DOHH2 (cell line): ENCODE data around the gene MYLK.

Experiments used
- H3F3A ChIP-seq: fragments of 200-600 bp; sonication (generic), shearing (Covaris generic); 2 replicates; pipeline ENCODE4 v1.6.0; 2016; ENCODE audit warnings: antibody characterized with exemption, mild to moderate bottlenecking; ENCODE audit not compliant: control insufficient read depth, insufficient read depth
- H3K27ac ChIP-seq: fragments of 200-600 bp; sonication (generic); 2 replicates; pipeline ENCODE4 v1.5.1; 2014; ENCODE audit warnings: low read depth, mild to moderate bottlenecking, low read length, moderate library complexity
- H3K27me3 ChIP-seq: fragments of 200-600 bp; sonication (generic); 2 replicates; pipeline ENCODE4 v1.6.1; 2014; ENCODE audit warnings: mild to moderate bottlenecking, low read length, mixed read lengths; ENCODE audit not compliant: control insufficient read depth
- H3K36me3 ChIP-seq: fragments of 200-600 bp; sonication (generic); 2 replicates; pipeline ENCODE4 v1.6.1; 2014; ENCODE audit warnings: mild to moderate bottlenecking, low read length, moderate library complexity, mixed read lengths; ENCODE audit not compliant: control insufficient read depth
- H3K4me1 ChIP-seq: fragments of 200-600 bp; sonication (generic); 2 replicates; pipeline ENCODE4 v1.6.1; 2014; ENCODE audit warnings: mild to moderate bottlenecking, low read length, mixed read lengths; ENCODE audit not compliant: control insufficient read depth
- H3K4me2 ChIP-seq: fragments of 200-600 bp; sonication (generic); 2 replicates; pipeline ENCODE4 v1.6.0; 2014; ENCODE audit warnings: mild to moderate bottlenecking, low read length, moderate library complexity
- H3K4me3 ChIP-seq: fragments of 200-600 bp; sonication (generic); 2 replicates; pipeline ENCODE4 v1.5.1; 2014; ENCODE audit warnings: mild to moderate bottlenecking, low read length, mixed read lengths
- H3K79me2 ChIP-seq: fragments of 200-600 bp; sonication (generic); 2 replicates; pipeline ENCODE4 v1.6.1; 2014; ENCODE audit warnings: mild to moderate bottlenecking, low read length, mixed read lengths; ENCODE audit not compliant: control insufficient read depth
- H3K9me2 ChIP-seq: fragments of 200-600 bp; sonication (generic); replicated peaks from 2 replicates; pipeline ENCODE4 v1.6.1; 2014; ENCODE audit warnings: mild to moderate bottlenecking, low read length, mixed read lengths; ENCODE audit not compliant: control insufficient read depth
- H3K9me3 ChIP-seq: fragments of 200-600 bp; sonication (generic); 2 replicates; pipeline ENCODE4 v1.6.1; 2014; ENCODE audit warnings: antibody characterized with exemption, low read length, mixed read lengths; ENCODE audit not compliant: control insufficient read depth, insufficient read depth
- H4K20me1 ChIP-seq: fragments of 200-600 bp; sonication (generic); 2 replicates; pipeline ENCODE4 v1.6.0; 2014; ENCODE audit warnings: low read depth, mild to moderate bottlenecking, antibody characterized with exemption, low read length, moderate library complexity; ENCODE audit not compliant: control insufficient read depth, insufficient read depth
- CTCF ChIP-seq: fragments of 200-600 bp; sonication (generic); IDR thresholded peaks from one replicate; pipeline ENCODE4 v1.5.1; 2014; ENCODE audit warnings: antibody characterized with exemption, mild to moderate bottlenecking, low read depth, low read length; ENCODE audit not compliant: poor library complexity, severe bottlenecking
- EZH2phosphoT487 ChIP-seq: fragments of 200-600 bp; sonication (generic); IDR thresholded peaks from 2 replicates; pipeline ENCODE4 v1.6.1; 2017; ENCODE audit warnings: borderline replicate concordance, mild to moderate bottlenecking, antibody characterized with exemption, low read length, moderate library complexity, mixed read lengths

The MYLK gene

GRCh38 chr3:123790254-123791072, 93.7 kb downstream of the MYLK start:
- H3K4me3 ChIP-seq, result no peak overlapping the region
- no peak overlapping the region for H3K27ac ChIP-seq
- no peaks in the 10 kb centered on the region for H4K20me1 ChIP-seq
- H3K9me3 ChIP-seq, result no peaks in the 10 kb centered on the region
- H3K79me2 ChIP-seq, result no peaks in the 10 kb centered on the region
- H3K4me2 ChIP-seq, result no peak overlapping the region
- H3K9me2 ChIP-seq, result no peaks in the 10 kb centered on the region
- H3K27me3 ChIP-seq, result peaks cover 8% of the 10 kb centered on the region
- no peaks in the 10 kb centered on the region for H3F3A ChIP-seq
- no peaks in the 10 kb centered on the region for H3K4me1 ChIP-seq
- no peaks in the 10 kb centered on the region for H3K36me3 ChIP-seq
- TF ChIP-seq EZH2phosphoT487, result no peak
- no peak for TF ChIP-seq CTCF

GRCh38 chr3:123789760-123790159, 94.4 kb downstream of the MYLK start:
- no peaks in the 10 kb centered on the region for H3K9me3 ChIP-seq
- no peaks in the 10 kb centered on the region for H3K9me2 ChIP-seq
- H3K4me3 ChIP-seq, result no peak overlapping the region
- TF ChIP-seq CTCF (no peak), EZH2phosphoT487 (no peak)
- H3K4me1 ChIP-seq, result no peaks in the 10 kb centered on the region
- H3K79me2 ChIP-seq, result no peaks in the 10 kb centered on the region
- no peaks in the 10 kb centered on the region for H3F3A ChIP-seq
- H3K36me3 ChIP-seq, result no peaks in the 10 kb centered on the region
- H3K27ac ChIP-seq, result no peak overlapping the region
- no peaks in the 10 kb centered on the region for H4K20me1 ChIP-seq
- H3K4me2 ChIP-seq, result no peak overlapping the region
- peaks cover 11% of the 10 kb centered on the region; the same call in 1 of the 2 replicates for H3K27me3 ChIP-seq

- no peak for TF ChIP-seq EZH2phosphoT487
- no peak for TF ChIP-seq CTCF
- H3K36me3 ChIP-seq, result no peaks in the 10 kb centered on the region
- H3F3A ChIP-seq, result no peaks in the 10 kb centered on the region
- peaks cover 11% of the 10 kb centered on the region; the same call in 1 of the 2 replicates for H3K27me3 ChIP-seq
- H3K9me2 ChIP-seq, result no peaks in the 10 kb centered on the region
- H3K79me2 ChIP-seq, result no peaks in the 10 kb centered on the region
- H4K20me1 ChIP-seq, result no peaks in the 10 kb centered on the region
- no peak overlapping the region for H3K4me2 ChIP-seq
- no peaks in the 10 kb centered on the region for H3K4me1 ChIP-seq
- no peaks in the 10 kb centered on the region for H3K9me3 ChIP-seq
- H3K27ac ChIP-seq, result no peak overlapping the region
- no peak overlapping the region for H3K4me3 ChIP-seq
Observed at GRCh38 chr3:123789160-123789559, 95.0 kb downstream of the MYLK start.
